ENCODE measurements around the gene NRROS. TPM values are rescaled to one million over a fixed set of nuclear protein-coding genes. Genes with fewer than 3 reads are reported as not detected.

NRROS gene
- polyA plus RNA-seq, 1 donor, result 2.1 TPM

DNA sequence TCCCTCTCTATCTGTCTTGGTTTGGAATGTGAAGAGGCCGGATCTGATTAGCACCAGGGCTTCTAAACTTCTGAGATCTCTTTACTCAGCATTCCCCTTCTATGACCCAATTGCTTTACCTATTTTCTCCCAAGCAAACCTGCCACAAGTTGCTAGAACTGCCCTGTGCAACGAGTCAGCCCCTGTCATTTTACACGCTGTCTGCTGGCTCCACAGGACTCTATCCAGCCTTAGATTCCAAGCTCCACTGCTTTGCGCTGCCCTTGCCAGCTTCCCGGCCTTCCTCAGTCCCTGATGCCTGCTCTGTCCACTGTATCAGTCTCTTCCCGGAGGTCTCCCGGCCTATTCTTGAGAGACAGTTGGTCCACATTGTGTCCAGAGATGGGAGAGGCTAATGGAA, 60.3 kb downstream of the NRROS start:
- Histone ChIP-seq H3K9me3 (ENCODE audit: control insufficient read depth, low read depth, low read length) (peaks cover 5% of the 10 kb centered on the region), H3K36me3 (ENCODE audit: control insufficient read depth, insufficient read depth, low read length) (no peaks in the 10 kb centered on the region), H3K4me1 (ENCODE audit: control insufficient read depth, insufficient read depth, low read length) (no peaks in the 10 kb centered on the region), H3K4me3 (ENCODE audit: low read length) (no peak overlapping the region), H3K27ac (ENCODE audit: low read length) (no peak overlapping the region), H3K27me3 (ENCODE audit: control insufficient read depth, insufficient read depth, low read length) (no peaks in the 10 kb centered on the region)
- 90% methylated on average over 1 of the region's 7 CpGs for WGBS (ENCODE audit: insufficient coverage, low lambda C conversion rate)
- DNase-seq, result no peak

DNA sequence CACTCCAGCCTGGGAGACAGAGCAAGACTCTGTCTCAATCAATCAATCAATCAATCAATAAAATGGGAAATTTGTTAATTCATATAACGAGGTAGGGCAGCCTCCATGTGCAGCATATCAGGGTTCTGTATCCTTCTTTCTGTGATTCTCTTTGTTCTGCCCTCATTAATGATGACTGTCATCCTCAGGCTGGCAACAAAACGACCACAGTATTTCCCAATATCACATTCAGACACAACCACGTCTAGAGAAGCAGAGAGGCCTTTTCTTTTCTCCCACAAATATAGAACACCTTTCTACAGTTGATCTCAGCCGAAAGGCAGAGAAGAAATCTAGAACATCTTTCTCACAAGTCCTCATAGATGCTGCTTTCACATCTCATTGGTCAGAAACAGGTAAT, 61.3 kb downstream of the NRROS start:
- 100% methylated on average over 1 of the region's 4 CpGs for WGBS (ENCODE audit: insufficient coverage, low lambda C conversion rate)

DNA sequence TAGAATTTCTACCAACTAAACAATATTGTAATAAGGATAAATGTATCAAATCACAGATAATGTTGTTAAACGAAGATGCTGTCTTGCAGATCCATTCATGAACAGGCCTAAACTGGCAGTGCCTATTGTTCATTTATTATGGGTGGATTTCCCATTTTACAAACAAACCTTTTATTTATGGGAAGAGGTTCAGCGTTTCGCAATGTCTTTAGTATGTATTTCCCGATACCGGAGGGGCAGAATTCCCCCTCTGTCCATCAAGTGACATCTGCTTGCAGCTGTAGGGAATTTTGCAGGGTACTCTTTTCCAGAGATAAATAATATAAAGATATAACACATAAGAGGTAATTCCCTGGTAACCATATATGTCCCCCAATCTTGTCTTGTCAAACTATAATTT, 66.8 kb downstream of the NRROS start:
- Histone ChIP-seq H3K36me3 (ENCODE audit: control insufficient read depth, insufficient read depth, low read length) (no peaks in the 10 kb centered on the region), H3K4me1 (ENCODE audit: control insufficient read depth, insufficient read depth, low read length) (peaks cover 14% of the 10 kb centered on the region), H3K4me3 (ENCODE audit: low read length) (no peak overlapping the region), H3K9me3 (ENCODE audit: control insufficient read depth, low read depth, low read length) (no peaks in the 10 kb centered on the region), H3K27me3 (ENCODE audit: control insufficient read depth, insufficient read depth, low read length) (no peaks in the 10 kb centered on the region), H3K27ac (ENCODE audit: low read length) (peak overlapping the region; percentile 37)
- no peak for DNase-seq
- WGBS (ENCODE audit: insufficient coverage, low lambda C conversion rate), result 0% methylated on average over 3 of the region's 5 CpGs

More for the DNA sequence above, 61.3 kb downstream of the NRROS start:
- DNase-seq, result no peak
- no peaks in the 10 kb centered on the region for H3K36me3 ChIP-seq (ENCODE audit: control insufficient read depth, insufficient read depth, low read length)
- no peak overlapping the region for H3K27ac ChIP-seq (ENCODE audit: low read length)
- no peaks in the 10 kb centered on the region for H3K27me3 ChIP-seq (ENCODE audit: control insufficient read depth, insufficient read depth, low read length)
- H3K4me1 ChIP-seq (ENCODE audit: control insufficient read depth, insufficient read depth, low read length), result peaks cover under 1% of the 10 kb centered on the region
- no peaks in the 10 kb centered on the region for H3K9me3 ChIP-seq (ENCODE audit: control insufficient read depth, low read depth, low read length)
- H3K4me3 ChIP-seq (ENCODE audit: low read length), result no peak overlapping the region

DNA sequence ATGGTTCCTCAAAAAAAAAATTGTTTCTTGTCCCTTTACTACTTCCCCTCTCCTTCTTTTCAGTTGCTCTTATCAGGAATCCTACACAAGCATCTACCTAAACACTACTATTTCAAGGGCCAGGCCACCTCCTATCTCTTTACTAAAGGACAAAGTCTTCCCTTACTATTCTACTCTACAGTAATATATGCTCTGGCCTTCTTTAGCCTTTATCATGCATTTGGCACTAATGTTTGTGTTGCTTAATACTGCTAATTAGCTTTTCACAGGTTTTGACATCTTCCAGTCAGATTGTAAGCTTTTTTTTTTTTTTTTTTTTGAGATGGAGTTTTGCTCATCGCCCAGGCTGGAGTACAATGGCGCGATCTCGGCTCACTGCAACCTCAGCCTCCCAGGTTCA, 67.2 kb downstream of the NRROS start:
- peak overlapping the region; percentile 37 for H3K27ac ChIP-seq (ENCODE audit: low read length)
- no peaks in the 10 kb centered on the region for H3K36me3 ChIP-seq (ENCODE audit: control insufficient read depth, insufficient read depth, low read length)
- peaks cover 16% of the 10 kb centered on the region for H3K4me1 ChIP-seq (ENCODE audit: control insufficient read depth, insufficient read depth, low read length)
- DNase-seq, result peak; percentile 51 to 74
- no peaks in the 10 kb centered on the region for H3K27me3 ChIP-seq (ENCODE audit: control insufficient read depth, insufficient read depth, low read length)
- WGBS (ENCODE audit: insufficient coverage, low lambda C conversion rate), result no CpG with 5 or more reads among the region's 4 CpGs
- no peak overlapping the region for H3K4me3 ChIP-seq (ENCODE audit: low read length)
- H3K9me3 ChIP-seq (ENCODE audit: control insufficient read depth, low read depth, low read length), result no peaks in the 10 kb centered on the region

DNA sequence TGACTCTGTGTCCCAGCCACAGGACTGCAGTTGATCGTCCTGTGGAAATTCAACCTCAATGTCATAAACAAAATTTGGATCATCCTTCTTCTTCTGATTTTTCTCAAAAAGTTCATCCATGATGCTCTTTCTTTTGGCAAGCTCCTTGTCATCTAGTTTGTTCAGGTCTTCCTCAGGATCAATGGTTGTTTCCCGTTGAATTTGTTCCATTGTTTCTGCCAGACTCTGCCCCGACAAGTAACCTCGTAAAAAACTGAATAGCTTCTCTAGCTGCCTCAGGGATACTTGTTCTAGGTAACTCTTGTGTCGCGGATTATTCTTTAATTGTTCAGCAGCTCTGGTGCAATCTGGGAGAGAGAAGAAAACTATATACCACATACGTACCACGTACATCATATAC, 68.1 kb downstream of the NRROS start:
- Histone ChIP-seq H3K27ac (ENCODE audit: low read length) (no peak overlapping the region), H3K9me3 (ENCODE audit: control insufficient read depth, low read depth, low read length) (no peaks in the 10 kb centered on the region), H3K27me3 (ENCODE audit: control insufficient read depth, insufficient read depth, low read length) (no peaks in the 10 kb centered on the region), H3K4me3 (ENCODE audit: low read length) (no peak overlapping the region), H3K4me1 (ENCODE audit: control insufficient read depth, insufficient read depth, low read length) (peaks cover 16% of the 10 kb centered on the region), H3K36me3 (ENCODE audit: control insufficient read depth, insufficient read depth, low read length) (no peaks in the 10 kb centered on the region)
- WGBS (ENCODE audit: insufficient coverage, low lambda C conversion rate), result 100% methylated on average over 3 of the region's 8 CpGs
- DNase-seq, result no peak

DNA sequence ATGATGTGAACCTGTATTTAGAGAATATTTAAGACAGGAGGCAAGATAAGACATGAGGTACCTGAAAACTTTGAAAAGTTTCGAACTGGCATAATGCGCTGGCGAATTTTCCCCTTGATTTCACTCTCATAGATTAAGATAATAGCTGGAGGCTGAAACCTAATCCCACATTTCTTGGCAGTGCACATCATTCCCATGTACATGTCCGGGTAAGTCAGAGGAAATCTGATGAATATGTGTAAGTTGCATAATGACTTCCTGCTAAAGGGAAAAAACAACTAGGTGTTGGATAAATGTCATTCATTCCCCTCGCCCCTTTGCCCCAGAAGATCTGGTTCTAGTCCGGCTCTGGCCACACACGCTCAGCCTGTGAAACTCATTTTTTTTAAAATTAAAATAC, 69.0 kb downstream of the NRROS start:
- Histone ChIP-seq H3K27ac (ENCODE audit: low read length) (no peak overlapping the region), H3K36me3 (ENCODE audit: control insufficient read depth, insufficient read depth, low read length) (no peaks in the 10 kb centered on the region), H3K4me1 (ENCODE audit: control insufficient read depth, insufficient read depth, low read length) (peaks cover 16% of the 10 kb centered on the region), H3K9me3 (ENCODE audit: control insufficient read depth, low read depth, low read length) (no peaks in the 10 kb centered on the region), H3K4me3 (ENCODE audit: low read length) (no peak overlapping the region), H3K27me3 (ENCODE audit: control insufficient read depth, insufficient read depth, low read length) (no peaks in the 10 kb centered on the region)
- DNase-seq, result no peak
- WGBS (ENCODE audit: insufficient coverage, low lambda C conversion rate), result no CpG with 5 or more reads among the region's 7 CpGs

Other genes starting within 250 kb of the NRROS start
- 25.5 TPM for gene UBXN7, start 207.3 kb upstream of the NRROS start, polyA plus RNA-seq
- 11.4 TPM for gene RNF168, start 135.9 kb upstream of the NRROS start, polyA plus RNA-seq
- not detected for gene SMCO1, start 124.3 kb upstream of the NRROS start, polyA plus RNA-seq
- 9.2 TPM for gene WDR53, start 71.1 kb upstream of the NRROS start, polyA plus RNA-seq
- 12.2 TPM for gene FBXO45, start 71.0 kb upstream of the NRROS start, polyA plus RNA-seq
- 2.7 TPM for gene CEP19, start 72.6 kb downstream of the NRROS start, polyA plus RNA-seq
- gene PIGX, start 72.7 kb downstream of the NRROS start, polyA plus RNA-seq, result 31.2 TPM
- 46.2 TPM for gene PAK2, start 100.2 kb downstream of the NRROS start, polyA plus RNA-seq
- 24.0 TPM for gene SENP5, start 228.2 kb downstream of the NRROS start, polyA plus RNA-seq

All from large intestine (tissue), 3 donors.